Measurements from ENCODE around the gene HHIPL1. TPM values are rescaled to one million over a fixed set of nuclear protein-coding genes. Genes with fewer than 3 reads are reported as not detected.
A peak's percentile ranks its signal among the peaks of the same experiment; 100 is the strongest.

The HHIPL1 gene
- total RNA-seq, 1 donor from 2014 or later: 5.3 TPM

GRCh38 chr14:99609245-99610170 is 35.4 kb upstream of the HHIPL1 start:
- DNase-seq (ENCODE audit: low spot score in 2 of 2) (no peak), FAIRE-seq (no peak)

GRCh38 chr14:99611646-99612045 is 33.3 kb upstream of the HHIPL1 start:
- DNase-seq (ENCODE audit: low spot score in 2 of 2) (no peak), FAIRE-seq (no peak)

GRCh38 chr14:99612071-99612737 is 32.7 kb upstream of the HHIPL1 start:
- DNase-seq (ENCODE audit: low spot score in 2 of 2): no peak
- no peak for FAIRE-seq

- DNase-seq (ENCODE audit: low spot score in 2 of 2): no peak
- FAIRE-seq: no peak
These were observed 32.1 kb upstream of the HHIPL1 start for GRCh38 chr14:99612738-99613330.

GRCh38 chr14:99615497-99616157 is 29.3 kb upstream of the HHIPL1 start:
- FAIRE-seq (no peak), DNase-seq (ENCODE audit: low spot score in 2 of 2) (no peak)

- no peak for DNase-seq (ENCODE audit: low spot score in 2 of 2)
These were observed 27.8 kb upstream of the HHIPL1 start for GRCh38 chr14:99616832-99617800.

GRCh38 chr14:99619835-99620834 is 24.8 kb upstream of the HHIPL1 start:
- FAIRE-seq (no peak), DNase-seq (ENCODE audit: low spot score in 2 of 2) (no peak)

More at GRCh38 chr14:99616832-99617800, 27.8 kb upstream of the HHIPL1 start:
- no peak for FAIRE-seq

GRCh38 chr14:99621948-99622347 is 23.0 kb upstream of the HHIPL1 start:
- FAIRE-seq: no peak
- DNase-seq (ENCODE audit: low spot score in 2 of 2): no peak

GRCh38 chr14:99624024-99624423 is 20.9 kb upstream of the HHIPL1 start:
- FAIRE-seq: no peak
- DNase-seq (ENCODE audit: low spot score in 2 of 2): no peak

- FAIRE-seq (no peak), DNase-seq (ENCODE audit: low spot score in 2 of 2) (no peak)
These were observed 20.0 kb upstream of the HHIPL1 start for GRCh38 chr14:99624971-99625370.

GRCh38 chr14:99625476-99625875 is 19.5 kb upstream of the HHIPL1 start:
- no peak for DNase-seq (ENCODE audit: low spot score in 2 of 2)
- FAIRE-seq: no peak

GRCh38 chr14:99626041-99626648 is 18.8 kb upstream of the HHIPL1 start:
- FAIRE-seq (no peak), DNase-seq (ENCODE audit: low spot score in 2 of 2) (no peak)

GRCh38 chr14:99627100-99627499 is 17.8 kb upstream of the HHIPL1 start:
- no peak for FAIRE-seq
- DNase-seq (ENCODE audit: low spot score in 2 of 2): no peak

GRCh38 chr14:99627510-99628381 is 17.2 kb upstream of the HHIPL1 start:
- FAIRE-seq (no peak), DNase-seq (ENCODE audit: low spot score in 2 of 2) (no peak)

- DNase-seq (ENCODE audit: low spot score in 2 of 2): peak; percentile 71 to 90
- FAIRE-seq: no peak
These were observed 15.9 kb upstream of the HHIPL1 start for GRCh38 chr14:99628887-99629618.

- FAIRE-seq: no peak
These were observed 14.7 kb upstream of the HHIPL1 start for GRCh38 chr14:99630202-99630601.

More at GRCh38 chr14:99630202-99630601, 14.7 kb upstream of the HHIPL1 start:
- no peak for DNase-seq (ENCODE audit: low spot score in 2 of 2)
